Nephron progenitor cell (in vitro differentiated cells): Measurements from ENCODE around the gene KCNH1.

Experiments
- DNase-seq: peaks from one replicate; pipeline ENCODE4 v3.0.0; 2021
- H3K27ac Mint-ChIP-seq: 2 replicates; pipeline ENCODE4 v1.8.0; 2021; ENCODE audit warnings: mild to moderate bottlenecking, moderate library complexity, mixed read lengths
- H3K27me3 Mint-ChIP-seq: 2 replicates; pipeline ENCODE4 v1.8.0; 2021; ENCODE audit warnings: mild to moderate bottlenecking, low read depth, mixed read lengths; ENCODE audit not compliant: poor library complexity
- H3K36me3 Mint-ChIP-seq: 2 replicates; pipeline ENCODE4 v1.8.0; 2021; ENCODE audit warnings: low read depth, mixed read lengths
- H3K4me1 Mint-ChIP-seq: 2 replicates; pipeline ENCODE4 v1.8.0; 2021; ENCODE audit warnings: mixed read lengths
- H3K4me3 Mint-ChIP-seq: 2 replicates; pipeline ENCODE4 v1.8.0; 2021; ENCODE audit warnings: mild to moderate bottlenecking, moderate library complexity, mixed read lengths
- H3K9me3 Mint-ChIP-seq: 2 replicates; pipeline ENCODE4 v1.8.0; 2021; ENCODE audit warnings: mild to moderate bottlenecking, moderate library complexity, mixed read lengths
- TF ChIP-seq, protein P1 (sequence below): fragments of 200-600 bp; sonication (generic); IDR thresholded peaks from 2 replicates; pipeline ENCODE4 v1.5.0; 2021; ENCODE audit warnings: antibody characterized with exemption

KCNH1 gene

GRCh38 chr1:210697185-210697584, 436.8 kb downstream of the KCNH1 start:
- Mint-ChIP-seq H3K9me3 (peaks cover 9% of the 10 kb centered on the region), H3K27me3 (peaks cover 8% of the 10 kb centered on the region), H3K4me1 (peaks cover 9% of the 10 kb centered on the region), H3K36me3 (peaks cover 10% of the 10 kb centered on the region), H3K4me3 (no peak overlapping the region), H3K27ac (no peak overlapping the region)
- TF ChIP-seq, protein P1, sequence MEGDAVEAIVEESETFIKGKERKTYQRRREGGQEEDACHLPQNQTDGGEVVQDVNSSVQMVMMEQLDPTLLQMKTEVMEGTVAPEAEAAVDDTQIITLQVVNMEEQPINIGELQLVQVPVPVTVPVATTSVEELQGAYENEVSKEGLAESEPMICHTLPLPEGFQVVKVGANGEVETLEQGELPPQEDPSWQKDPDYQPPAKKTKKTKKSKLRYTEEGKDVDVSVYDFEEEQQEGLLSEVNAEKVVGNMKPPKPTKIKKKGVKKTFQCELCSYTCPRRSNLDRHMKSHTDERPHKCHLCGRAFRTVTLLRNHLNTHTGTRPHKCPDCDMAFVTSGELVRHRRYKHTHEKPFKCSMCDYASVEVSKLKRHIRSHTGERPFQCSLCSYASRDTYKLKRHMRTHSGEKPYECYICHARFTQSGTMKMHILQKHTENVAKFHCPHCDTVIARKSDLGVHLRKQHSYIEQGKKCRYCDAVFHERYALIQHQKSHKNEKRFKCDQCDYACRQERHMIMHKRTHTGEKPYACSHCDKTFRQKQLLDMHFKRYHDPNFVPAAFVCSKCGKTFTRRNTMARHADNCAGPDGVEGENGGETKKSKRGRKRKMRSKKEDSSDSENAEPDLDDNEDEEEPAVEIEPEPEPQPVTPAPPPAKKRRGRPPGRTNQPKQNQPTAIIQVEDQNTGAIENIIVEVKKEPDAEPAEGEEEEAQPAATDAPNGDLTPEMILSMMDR: no peak
- DNase-seq: no peak

- no peak overlapping the region for H3K4me3 Mint-ChIP-seq
- H3K27ac Mint-ChIP-seq: no peak overlapping the region
- peaks cover 9% of the 10 kb centered on the region for H3K4me1 Mint-ChIP-seq
- peaks cover 5% of the 10 kb centered on the region for H3K36me3 Mint-ChIP-seq
- TF ChIP-seq, protein P1: no peak
- DNase-seq: no peak
- H3K9me3 Mint-ChIP-seq: peaks cover 4% of the 10 kb centered on the region
- H3K27me3 Mint-ChIP-seq: peaks cover 8% of the 10 kb centered on the region
These were observed 437.2 kb downstream of the KCNH1 start for GRCh38 chr1:210696709-210697108.

GRCh38 chr1:210695026-210695425, 438.9 kb downstream of the KCNH1 start:
- TF ChIP-seq, protein P1: no peak
- Mint-ChIP-seq H3K4me3 (no peak overlapping the region), H3K9me3 (no peaks in the 10 kb centered on the region), H3K27ac (no peak overlapping the region), H3K4me1 (peaks cover 14% of the 10 kb centered on the region), H3K27me3 (peaks cover 8% of the 10 kb centered on the region), H3K36me3 (no peaks in the 10 kb centered on the region)
- DNase-seq: no peak

GRCh38 chr1:210692796-210693195, 441.2 kb downstream of the KCNH1 start:
- TF ChIP-seq, protein P1: no peak
- H3K4me3 Mint-ChIP-seq: no peak overlapping the region
- peaks cover 14% of the 10 kb centered on the region for H3K4me1 Mint-ChIP-seq
- H3K27ac Mint-ChIP-seq: no peak overlapping the region
- H3K9me3 Mint-ChIP-seq: no peaks in the 10 kb centered on the region
- H3K27me3 Mint-ChIP-seq: peaks cover 3% of the 10 kb centered on the region
- no peaks in the 10 kb centered on the region for H3K36me3 Mint-ChIP-seq
- no peak for DNase-seq

DNA sequence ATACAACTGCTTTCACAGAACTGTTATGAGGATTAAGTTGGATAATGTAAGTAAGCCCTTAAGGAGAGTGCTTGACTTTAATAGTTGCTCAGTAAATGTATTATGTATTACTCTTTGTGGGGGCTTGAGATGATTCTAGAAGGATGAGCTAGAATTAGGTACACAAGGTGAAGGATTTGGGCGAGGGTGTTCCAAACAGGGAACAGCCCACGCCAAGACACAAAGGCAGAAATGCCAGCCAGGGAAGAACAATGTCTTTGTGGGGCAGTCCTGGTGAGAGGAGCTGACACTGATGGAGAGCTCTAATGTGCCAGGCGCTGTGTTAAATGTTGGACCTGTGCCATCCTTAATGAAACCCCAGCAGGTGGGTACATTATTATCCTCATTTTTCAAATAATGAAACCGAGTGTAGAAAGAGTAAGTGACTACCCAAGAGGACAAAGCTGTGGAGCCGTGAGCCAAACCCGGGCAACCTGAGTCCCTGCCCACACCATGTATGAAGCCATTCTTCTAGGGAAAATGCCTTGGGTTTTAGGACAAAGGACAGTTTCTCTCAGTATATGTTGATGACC, 442.8 kb downstream of the KCNH1 start:
- Mint-ChIP-seq H3K36me3 (no peaks in the 10 kb centered on the region), H3K4me1 (peaks cover 8% of the 10 kb centered on the region), H3K27me3 (peaks cover under 1% of the 10 kb centered on the region), H3K4me3 (no peak overlapping the region), H3K9me3 (no peaks in the 10 kb centered on the region), H3K27ac (no peak overlapping the region)
- no peak for DNase-seq
- TF ChIP-seq, protein P1: no peak

GRCh38 chr1:210690236-210690635, 443.7 kb downstream of the KCNH1 start:
- no peaks in the 10 kb centered on the region for H3K9me3 Mint-ChIP-seq
- no peaks in the 10 kb centered on the region for H3K27me3 Mint-ChIP-seq
- TF ChIP-seq, protein P1: no peak
- H3K36me3 Mint-ChIP-seq: no peaks in the 10 kb centered on the region
- no peak overlapping the region for H3K27ac Mint-ChIP-seq
- no peak overlapping the region for H3K4me3 Mint-ChIP-seq
- peaks cover 6% of the 10 kb centered on the region for H3K4me1 Mint-ChIP-seq
- no peak for DNase-seq
